ENCODE measurements around the gene SPAG5.

DNA sequence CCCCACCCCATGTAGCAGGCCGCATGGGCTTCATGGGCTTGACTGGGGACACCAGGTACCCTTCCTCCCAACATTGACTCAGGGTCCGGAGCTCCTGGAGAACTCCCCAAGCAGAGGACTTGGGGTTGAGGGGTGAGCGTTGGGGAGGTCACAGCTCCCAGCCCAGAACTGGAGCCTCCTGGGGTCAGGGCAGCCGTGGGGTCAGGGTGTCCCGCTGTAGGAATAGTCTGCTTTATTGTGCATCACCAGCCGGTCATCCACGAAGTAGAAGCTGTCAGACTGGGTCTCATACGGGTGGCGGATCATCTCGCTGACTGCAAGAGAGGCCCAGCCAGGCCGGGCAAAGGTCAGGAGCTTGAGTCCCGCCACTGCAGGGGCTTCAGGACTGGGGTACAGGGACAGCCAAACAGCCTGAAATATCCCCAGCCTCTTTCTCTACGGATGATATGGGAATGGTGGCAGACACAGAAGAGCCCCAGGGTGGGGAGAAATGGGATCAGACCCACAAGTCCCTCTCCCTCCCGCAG, 51.7 kb downstream of the SPAG5 start:
- no peak for TF ChIP-seq POLR2A (IDR thresholded peaks at IDR 0.05)
- TF ChIP-seq POLR2AphosphoS5 (IDR thresholded peaks at IDR 0.05), result no peak
- no peak for TF ChIP-seq CTCF (IDR thresholded peaks at IDR 0.05)
